ENCODE measurements around the gene TRAP1.

GRCh38 chr16:3670711-3671110 is 46.6 kb downstream of the TRAP1 start:
- no peak for TF ChIP-seq CTCF (conservative IDR thresholded peaks at IDR 0.05; ENCODE audit: low read length)
- no peak for TF ChIP-seq EZH2phosphoT487 (IDR thresholded peaks at IDR 0.05; ENCODE audit: borderline replicate concordance, low read depth, low read length)

All from OCI-LY7 (cell line).